Activated naive CD4-positive, alpha-beta T cell treated with Interleukin-2 at 50 U/mL for 16 hours (primary cell): ENCODE measurements around the gene PDE2A.

Source experiments
- DNase-seq: peaks from one replicate; pipeline ENCODE4 v3.0.0-alpha.2; 2020

Gene PDE2A

GRCh38 chr11:72682238-72682857, 8.1 kb upstream of the PDE2A start:
- DNase-seq: no peak

- DNase-seq: no peak
Measured at GRCh38 chr11:72681226-72682153, 7.3 kb upstream of the PDE2A start.

GRCh38 chr11:72680624-72681158, 6.5 kb upstream of the PDE2A start:
- DNase-seq: no peak

- no peak for DNase-seq
Measured at GRCh38 chr11:72679869-72680268, 5.6 kb upstream of the PDE2A start.

- no peak for DNase-seq
Measured at GRCh38 chr11:72678524-72678923, 4.3 kb upstream of the PDE2A start.

DNA sequence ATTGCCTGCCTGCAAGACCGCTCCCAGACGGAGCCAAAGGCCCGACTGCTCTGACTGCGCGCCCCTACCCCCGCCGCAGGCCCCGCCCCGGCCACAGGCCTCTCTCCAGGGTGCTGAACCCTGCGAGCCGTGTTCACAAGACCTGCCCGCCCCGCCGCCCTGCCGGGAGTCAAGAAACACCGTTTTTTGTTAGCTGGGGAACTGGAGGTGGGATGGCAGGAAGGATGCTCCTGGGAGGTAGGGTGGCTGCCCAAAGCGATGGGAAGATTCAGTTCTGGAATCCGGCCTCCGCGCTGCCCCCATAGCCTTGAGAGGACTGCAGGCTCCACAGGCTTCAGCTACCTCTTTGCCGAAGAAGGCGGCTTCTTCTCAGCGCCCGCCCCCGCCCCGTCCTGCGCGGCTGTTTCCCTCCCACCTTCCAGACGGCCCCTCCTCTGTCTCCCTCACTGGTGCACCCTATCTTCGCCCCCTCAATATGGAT, 2.7 kb upstream of the PDE2A start:
- peak; percentile 78 for DNase-seq

DNA sequence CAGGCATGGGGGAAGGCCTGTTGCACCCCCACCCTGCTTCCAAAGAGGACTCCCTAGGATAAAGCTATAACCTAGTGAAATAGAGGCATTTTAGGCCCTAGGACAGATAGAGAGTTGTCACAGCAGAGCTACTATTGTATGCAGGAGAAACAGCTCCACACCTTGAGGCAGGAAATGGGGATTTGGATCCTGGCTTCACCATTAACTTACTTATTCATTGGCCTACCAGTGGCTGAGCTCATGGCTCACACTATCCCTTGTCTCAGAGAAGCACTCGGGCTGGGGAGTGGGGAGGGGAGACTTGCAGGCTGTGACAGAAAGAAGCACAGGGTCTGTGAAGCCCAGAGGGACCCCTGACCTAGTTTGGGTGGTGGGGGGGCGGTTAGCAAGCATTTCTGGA, 999 bp upstream of the PDE2A start:
- no peak for DNase-seq

DNA sequence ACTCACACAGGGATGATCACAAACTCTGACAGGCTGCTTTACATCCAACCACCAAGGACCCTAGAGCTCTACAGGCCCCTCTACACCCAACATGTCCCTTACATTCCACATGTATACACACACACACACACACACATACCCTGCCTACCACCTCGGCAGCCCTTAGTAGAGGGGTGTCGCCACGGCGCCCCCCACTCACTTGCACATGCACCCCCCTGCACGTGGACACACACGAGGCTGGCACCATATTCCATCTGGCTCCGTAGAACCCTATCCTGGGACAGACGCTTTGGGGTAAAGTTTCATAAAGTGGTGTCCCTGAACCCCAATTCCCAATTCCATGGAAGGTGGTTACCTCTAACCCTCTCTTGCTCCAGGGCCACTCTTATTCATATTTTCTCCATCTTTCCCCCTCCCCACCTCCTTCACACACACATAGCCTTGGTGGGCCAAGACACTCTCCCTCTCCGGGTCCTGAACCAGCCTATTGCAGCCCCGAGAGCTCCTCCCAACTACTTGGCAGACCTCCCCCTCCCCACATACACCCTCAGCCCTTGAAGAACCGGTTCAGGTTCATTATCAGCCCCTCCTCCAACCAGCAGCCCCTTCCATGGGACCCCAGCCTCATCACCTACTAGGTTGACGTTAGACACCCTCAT, 809 bp downstream of the PDE2A start:
- no peak for DNase-seq

DNA sequence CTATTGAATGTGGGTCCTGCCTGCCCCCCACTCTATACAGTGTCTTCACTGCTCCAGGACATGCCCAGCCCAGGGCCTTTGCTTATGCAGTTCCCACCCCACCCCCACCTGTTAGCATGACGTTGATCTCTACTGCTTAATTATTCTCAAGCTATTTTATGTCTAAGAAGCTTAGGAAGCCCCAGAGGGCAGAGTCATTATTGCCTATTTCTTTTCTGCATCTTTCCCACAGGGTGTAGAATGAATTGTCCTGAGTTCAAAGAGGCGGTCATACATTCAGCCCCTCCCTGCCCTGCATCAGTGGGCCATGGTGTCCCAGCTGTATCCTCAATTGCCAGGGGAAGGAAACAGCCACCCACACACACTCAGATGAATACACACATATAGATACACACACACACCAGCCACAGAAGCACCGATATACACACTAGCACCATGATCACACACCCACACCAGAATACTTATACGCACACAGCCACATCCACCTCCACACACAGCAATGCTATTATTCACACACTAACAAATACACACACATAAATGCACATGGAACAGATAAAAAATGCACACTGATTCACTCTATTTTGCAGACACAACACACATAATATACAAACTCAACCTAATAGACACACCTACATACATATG, 1.5 kb downstream of the PDE2A start:
- DNase-seq: no peak

GRCh38 chr11:72671152-72672099, 2.8 kb downstream of the PDE2A start:
- no peak for DNase-seq

DNA sequence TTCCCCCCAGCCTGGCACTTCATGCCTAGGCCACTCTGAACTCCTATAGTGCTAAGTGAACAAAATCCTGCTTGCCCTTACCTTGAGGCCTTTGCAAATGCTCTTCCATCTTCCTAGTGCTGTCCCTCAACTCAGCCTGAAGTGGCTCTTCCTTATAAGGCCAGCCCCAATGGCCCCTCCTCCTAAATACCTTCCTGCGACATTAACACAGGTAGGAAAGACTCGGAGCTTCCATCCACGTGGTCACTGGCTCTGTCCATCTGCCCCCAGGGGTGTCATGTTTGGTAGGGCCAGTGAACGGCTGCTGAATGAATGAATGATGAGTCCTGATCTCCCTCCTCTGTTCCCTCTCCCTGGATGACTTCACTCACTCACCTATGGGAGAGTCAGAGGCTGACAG, 4.2 kb downstream of the PDE2A start:
- DNase-seq: no peak

DNA sequence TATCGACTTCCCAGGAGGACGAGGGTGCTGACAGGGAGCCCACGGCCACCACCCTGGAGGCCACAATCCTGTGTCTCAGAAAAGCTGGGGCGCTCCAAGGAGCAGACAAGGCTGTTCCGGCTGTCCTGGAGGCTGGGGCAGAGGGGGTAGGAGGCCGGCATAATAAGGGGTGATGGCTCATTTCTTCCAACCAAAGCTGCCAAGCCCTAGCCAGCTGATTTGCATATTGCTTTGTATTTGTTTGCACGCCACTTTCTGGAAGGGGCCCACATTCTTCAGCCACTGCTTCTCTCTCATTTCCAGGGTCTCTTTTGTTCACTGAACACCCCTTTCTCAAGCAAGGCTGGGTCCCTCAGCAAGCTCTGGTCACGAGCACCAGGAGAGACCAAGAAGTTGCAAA, 4.7 kb downstream of the PDE2A start:
- no peak for DNase-seq

DNA sequence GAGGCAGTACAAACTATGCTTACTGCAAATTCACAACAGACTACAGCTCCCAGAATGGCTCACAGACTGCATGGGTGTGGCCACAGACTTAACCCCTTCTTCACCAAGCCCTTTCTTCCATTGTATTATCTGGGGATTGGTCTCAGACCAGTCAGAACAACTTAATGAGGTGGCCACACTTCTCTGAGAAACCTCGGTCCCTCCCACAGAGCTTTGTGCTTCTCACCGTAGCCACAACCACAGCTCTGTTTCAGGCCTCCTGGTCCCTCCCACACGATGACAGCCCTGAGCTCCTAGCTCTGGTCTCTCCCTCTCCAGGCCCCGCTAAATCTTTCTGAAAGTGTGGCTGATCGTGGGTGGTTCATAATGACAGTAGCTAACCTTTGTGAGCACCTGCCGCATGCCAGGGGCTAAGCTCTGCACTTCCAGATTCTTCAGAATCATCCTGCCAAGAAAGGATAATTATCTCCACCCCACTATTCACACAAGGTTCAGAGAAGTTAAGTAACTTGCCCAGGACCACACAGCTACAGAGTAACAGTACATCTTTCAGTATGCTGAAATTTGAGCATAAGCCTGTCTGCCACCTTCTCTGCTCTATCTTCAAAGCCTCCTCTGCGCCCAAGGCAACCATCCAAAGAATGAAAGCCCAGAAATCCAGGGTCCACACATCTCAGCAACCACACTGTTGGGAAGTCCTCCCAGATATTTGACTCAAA, 5.4 kb downstream of the PDE2A start:
- peak; percentile 64 for DNase-seq

GRCh38 chr11:72665911-72666472, 8.2 kb downstream of the PDE2A start:
- DNase-seq: no peak

DNA sequence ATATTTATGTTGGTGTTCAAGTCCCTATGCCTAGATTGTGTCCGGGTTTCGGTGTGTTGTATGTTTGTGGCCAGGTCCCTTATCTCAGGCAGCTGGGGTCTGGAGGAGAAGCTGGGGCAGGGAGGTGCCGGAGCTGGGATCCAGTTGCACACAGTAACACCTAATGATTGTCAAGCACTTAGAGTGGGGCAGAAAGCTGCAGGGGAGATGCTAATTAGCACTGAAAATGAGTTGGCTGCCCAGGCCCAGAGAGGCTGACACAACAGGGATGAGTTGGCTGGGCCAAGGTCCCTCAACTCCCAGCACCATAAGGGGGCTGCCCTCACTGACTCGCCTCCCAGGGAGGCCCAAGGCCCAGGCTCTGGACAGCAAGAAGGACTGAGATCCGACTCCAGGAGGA, 12.2 kb downstream of the PDE2A start:
- DNase-seq: no peak

- no peak for DNase-seq
Measured at GRCh38 chr11:72661486-72661885, 12.7 kb downstream of the PDE2A start.

DNA sequence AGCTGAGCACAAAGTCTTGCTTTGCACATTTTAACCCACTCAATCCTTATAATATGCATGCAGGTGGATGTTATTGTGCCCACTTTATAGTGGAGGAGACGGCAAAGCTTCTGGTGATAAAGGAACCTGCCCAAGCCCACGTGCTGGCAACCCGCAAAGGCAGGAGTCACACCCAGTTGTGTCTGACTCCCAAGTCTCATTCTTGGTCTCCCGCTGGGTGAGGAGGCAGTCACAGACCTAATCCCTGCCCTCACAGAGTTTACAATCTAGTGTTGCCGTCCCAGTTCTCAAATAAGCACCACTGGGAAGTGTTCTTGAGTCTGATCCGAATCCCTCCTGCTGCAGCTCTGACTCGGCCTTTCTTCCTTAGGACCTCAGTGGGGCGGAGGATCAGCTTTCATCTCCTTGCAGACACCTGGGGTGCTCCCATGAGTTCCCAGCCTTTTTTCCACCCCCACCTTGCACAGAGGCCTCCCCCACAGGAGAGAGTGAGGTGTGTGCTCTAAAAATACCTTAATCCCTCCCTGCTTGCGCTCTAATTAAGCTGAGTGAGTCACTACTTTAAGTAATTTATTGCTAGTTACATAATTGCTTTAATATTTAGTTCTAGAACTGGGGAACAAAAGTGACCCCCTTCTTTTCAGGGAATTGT, 15.1 kb downstream of the PDE2A start:
- no peak for DNase-seq

- DNase-seq: no peak
Measured at GRCh38 chr11:72657411-72658100, 16.7 kb downstream of the PDE2A start.

DNA sequence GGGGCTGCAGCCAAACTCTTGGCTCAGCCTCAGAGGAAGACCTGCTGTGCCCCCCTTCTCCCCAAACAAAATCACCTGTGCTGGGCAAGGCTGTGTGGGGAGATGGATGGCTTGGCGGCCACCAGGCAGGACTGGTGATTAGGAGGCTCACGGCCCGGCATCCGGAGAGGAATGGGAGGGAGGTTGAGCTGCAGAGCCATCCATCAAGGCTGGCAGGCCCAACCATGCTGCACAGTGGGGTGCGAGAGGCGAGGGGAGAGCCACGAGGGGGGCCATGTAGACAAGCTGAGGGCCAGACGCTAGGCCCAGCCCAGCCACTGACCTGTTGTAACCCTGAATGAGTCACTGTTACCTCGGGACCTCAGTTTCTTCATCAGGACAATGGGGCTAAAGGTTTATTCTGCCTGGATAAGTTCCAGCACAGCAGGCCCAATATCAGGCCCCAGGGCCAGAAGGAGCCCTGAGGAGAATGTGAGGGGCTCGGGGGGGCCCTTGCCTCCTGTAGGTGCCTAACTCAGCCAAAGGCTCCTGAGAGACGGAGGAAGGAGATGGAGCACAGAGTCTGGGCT, 18.2 kb downstream of the PDE2A start:
- DNase-seq: no peak
